Measurements from ENCODE around the gene ZNF396.

The ZNF396 gene

GRCh38 chr18:35383136-35383535, 6.0 kb upstream of the ZNF396 start:
- no peak for DNase-seq (ENCODE audit: low read depth in 2 of 2)

GRCh38 chr18:35379421-35379820, 2.3 kb upstream of the ZNF396 start:
- DNase-seq (ENCODE audit: low read depth in 2 of 2): no peak

- DNase-seq (ENCODE audit: low read depth in 2 of 2): no peak
Observed at GRCh38 chr18:35378574-35378896, 1.4 kb upstream of the ZNF396 start.

- no peak for DNase-seq (ENCODE audit: low read depth in 2 of 2)
Observed at GRCh38 chr18:35377875-35378573, 887 bp upstream of the ZNF396 start.

- no peak for DNase-seq (ENCODE audit: low read depth in 2 of 2)
Observed at GRCh38 chr18:35376393-35376741, 770 bp downstream of the ZNF396 start.

- DNase-seq (ENCODE audit: low read depth in 2 of 2): no peak
Observed at GRCh38 chr18:35374708-35375107, 2.4 kb downstream of the ZNF396 start.

DNA sequence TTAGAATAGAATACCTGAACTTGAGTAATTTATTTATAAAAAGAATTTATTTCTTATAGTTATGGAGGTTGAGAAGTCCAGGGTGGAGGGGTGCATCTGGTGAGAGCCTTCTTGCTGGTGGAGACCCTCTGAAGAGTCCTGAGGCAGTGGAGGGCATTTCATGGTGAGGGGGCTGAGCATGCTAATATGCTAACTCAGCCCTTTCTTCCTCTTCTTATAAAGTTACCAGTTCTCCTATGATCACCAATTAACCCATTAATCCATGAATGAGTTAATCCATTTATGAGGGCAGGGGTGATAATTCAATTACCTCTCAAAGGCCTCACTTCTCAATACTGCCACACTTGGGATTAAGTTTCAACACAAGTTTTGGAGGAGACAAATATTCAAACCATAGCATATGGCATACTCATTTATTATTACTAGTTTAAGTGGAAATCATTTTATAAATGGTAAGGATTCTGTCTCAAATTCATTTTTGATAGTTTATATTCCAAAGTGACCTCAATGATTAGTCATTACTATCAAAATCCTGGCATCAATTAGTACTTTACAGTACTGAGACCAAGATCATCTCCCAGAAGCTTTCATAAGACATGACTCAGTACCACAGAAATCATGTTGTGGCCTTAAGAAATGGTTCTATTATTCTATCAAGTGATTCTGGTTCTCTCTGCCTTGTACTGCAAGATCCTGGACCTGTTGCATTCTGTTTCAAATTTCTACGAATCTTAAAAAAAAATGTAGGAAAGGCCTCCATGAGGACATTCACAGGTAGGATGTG, 5.5 kb downstream of the ZNF396 start:
- DNase-seq (ENCODE audit: low read depth in 2 of 2): no peak

DNA sequence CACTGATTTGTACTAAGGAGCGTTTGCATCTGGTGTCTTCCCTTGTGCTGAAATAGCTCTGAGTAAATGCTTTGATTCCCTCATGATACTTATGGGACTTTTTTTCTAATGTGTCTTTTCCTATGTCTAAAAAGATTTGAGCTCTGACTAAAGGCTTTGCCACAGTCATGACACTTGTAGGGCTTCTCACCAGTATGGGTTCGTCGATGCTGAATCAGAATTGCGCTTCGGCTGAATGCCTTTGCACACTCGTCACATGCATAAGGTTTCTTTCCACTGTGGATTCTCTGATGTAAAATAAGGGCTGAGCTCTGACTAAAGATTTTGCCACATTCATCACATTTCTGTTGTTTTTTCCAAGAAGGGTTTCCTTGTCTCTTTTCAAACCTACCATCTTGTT, 8.0 kb downstream of the ZNF396 start:
- DNase-seq (ENCODE audit: low read depth in 2 of 2): no peak

- DNase-seq (ENCODE audit: low read depth in 2 of 2): no peak
Observed at GRCh38 chr18:35368595-35368994, 8.5 kb downstream of the ZNF396 start.

DNA sequence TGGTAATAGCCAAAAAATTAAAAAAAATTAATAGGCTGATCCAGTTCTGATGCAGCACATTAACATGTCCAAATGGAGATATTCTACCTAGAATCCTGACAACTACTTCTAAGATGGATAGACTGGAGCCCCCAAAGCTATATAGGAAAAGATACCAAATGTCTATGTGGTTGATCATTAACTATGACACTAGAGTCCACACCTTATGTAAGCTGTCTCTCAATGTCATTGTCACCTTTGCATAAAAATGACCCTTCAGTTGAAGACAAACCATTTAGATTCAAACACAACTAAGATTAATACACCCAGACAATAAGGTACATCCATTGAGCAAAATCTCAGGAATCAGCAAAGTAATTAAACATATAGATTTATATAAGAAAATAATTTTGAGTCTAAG, 14.6 kb downstream of the ZNF396 start:
- DNase-seq (ENCODE audit: low read depth in 2 of 2): no peak

GRCh38 chr18:35361570-35362321, 15.4 kb downstream of the ZNF396 start:
- DNase-seq (ENCODE audit: low read depth in 2 of 2): no peak

DNA sequence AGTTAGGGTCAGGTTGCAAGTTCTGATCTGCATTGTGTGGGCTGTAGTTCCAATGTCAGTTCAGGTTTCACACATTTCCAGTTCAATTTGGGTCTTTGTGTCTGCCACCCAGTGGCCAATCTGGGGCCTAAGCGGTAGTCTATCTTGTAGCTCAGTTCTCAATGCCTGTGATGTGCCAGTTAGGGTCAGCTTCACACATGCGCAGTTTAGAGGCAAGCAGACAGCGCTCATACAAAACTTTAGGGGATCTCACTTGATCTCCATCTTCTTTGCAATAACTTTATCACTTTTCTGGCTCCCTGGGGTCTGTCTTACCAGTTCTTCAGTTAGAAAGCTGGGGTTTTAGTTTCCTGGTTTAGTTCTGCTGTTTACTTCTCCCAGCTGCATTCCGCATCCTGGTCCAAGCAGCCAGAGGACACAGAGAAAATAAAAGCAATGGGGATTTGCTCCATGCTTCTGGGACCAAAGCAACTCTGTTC, 22.0 kb downstream of the ZNF396 start:
- peak; percentile 43 to 45 for DNase-seq (ENCODE audit: low read depth in 2 of 2)

DNA sequence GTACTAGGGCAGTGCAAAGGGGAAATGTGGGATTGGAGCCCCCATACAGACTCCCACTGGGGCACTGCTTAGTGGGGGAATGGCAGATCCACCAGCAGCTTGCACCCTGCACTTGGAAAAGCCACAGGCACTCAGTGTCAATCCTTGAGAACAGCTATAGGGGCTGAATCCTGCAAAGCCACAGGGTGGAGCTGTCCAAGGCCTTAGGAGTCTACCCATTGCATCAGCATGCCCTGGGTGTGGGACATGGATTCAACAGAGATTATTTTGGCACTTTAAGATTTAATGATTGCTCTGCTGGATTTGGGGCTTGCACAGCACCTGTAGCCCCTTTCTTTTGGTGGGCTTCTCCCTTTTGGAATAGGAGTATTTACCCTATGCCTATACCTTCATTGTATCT, 24.4 kb downstream of the ZNF396 start:
- no peak for DNase-seq (ENCODE audit: low read depth in 2 of 2)

DNA sequence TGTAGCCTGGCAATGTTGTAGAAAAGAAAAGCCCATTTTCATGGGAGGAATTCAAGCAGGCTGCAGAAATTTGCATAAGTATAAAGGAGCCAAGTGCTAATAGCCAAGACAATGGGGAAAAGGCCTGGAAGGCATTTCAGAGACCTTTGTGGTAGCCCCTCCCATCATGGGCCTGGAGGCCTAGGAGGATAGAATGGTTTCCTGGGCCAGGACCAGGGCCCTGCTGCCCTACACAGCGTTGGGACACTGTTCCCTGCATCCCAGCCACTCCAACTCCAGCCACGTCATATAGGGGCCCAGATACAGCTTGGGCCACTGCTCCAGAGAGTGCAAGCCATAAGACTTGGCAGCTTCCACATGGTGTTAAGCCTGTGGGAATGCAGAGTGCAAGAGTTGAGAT, 24.9 kb downstream of the ZNF396 start:
- DNase-seq (ENCODE audit: low read depth in 2 of 2): no peak

DNA sequence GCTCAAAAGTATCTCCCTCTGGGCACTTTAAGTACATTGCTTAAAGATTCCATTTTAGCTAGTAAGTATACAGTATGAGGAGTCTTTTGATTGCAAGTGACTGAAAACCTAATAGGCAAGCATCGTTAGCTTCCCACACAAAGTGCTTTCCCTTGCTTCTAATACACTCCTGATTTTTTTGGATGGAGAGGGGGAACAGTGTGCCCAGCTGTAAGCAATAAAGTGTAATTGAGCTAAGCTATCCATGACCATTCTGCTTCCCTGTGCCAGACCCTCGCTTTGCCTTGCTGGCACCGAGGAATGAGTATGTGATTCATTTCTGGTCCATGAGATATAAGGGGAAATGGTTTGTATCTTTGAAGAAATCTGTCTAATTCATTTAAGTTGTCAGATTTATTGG, 29.1 kb downstream of the ZNF396 start:
- DNase-seq (ENCODE audit: low read depth in 2 of 2): no peak

DNA sequence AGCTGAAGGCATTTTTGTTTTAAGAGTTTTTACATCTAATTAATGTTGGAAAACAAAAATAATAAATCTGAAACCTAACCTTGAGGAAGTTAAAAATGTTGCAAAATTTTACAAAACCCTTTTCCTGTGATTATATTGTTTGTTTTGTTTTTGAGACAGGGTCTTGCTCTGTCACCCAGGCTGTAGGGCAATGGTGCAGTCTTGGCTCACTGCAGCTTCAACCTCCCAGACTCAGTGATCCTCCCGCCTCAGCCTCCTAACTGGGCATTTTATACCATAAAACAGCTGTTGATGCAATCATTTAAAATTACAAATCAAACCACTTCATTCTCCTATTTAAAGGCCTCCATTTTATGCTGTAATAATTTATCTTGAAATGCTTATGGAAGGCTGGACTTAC, 31.2 kb downstream of the ZNF396 start:
- DNase-seq (ENCODE audit: low read depth in 2 of 2): no peak

GRCh38 chr18:35345460-35345921, 31.6 kb downstream of the ZNF396 start:
- no peak for DNase-seq (ENCODE audit: low read depth in 2 of 2)

GRCh38 chr18:35344736-35345459, 32.2 kb downstream of the ZNF396 start:
- DNase-seq (ENCODE audit: low read depth in 2 of 2): no peak

DNA sequence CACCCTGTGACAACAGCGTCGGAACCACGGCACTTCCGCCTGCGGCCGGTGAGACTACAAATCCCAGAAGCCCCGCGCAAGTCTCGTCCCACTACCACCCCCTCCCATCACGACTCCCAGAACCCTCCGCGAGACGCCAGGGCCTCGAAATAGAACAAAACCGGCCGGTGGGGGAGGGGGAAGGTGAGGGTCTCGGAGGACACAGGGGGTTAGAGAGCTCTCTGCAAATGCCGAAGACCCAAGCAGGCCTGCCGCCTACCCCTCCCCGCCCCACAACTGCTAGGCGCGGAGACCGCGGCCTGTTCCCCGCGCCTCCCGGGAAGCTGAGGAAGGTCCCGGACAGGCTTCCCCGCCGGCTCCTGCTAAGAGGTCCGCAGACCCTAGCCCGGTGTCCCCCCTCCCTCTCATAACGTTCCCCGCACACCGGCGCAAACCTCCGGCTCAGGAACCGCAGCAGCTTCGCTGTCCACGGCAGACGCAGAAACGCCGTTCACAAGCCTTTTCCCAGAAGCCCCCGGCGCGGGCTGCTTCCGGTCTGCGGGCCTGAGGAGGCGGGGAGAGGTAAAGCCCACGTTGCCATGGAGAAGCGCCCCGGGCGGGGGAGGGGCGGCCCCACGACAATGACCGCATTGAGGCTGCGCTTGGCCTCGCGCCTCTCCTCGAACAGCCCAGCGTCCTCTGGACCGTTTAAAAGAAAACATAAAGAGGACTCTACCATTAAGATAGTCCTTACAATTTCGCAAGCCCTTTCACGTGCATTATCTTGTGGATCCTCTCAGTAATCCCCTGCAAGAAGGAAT, 33.0 kb downstream of the ZNF396 start, which contains the start of gene ZNF24:
TSS of gene ZNF24 (minus strand) at position 485 of the 800 bp plus-strand sequence. CDS start 3,770 bp downstream, outside the sequence.
- DNase-seq (ENCODE audit: low read depth in 2 of 2): peak; percentile 75 to 77

- DNase-seq (ENCODE audit: low read depth in 2 of 2): no peak
Observed at GRCh38 chr18:35343488-35343935, 33.6 kb downstream of the ZNF396 start.

DNA sequence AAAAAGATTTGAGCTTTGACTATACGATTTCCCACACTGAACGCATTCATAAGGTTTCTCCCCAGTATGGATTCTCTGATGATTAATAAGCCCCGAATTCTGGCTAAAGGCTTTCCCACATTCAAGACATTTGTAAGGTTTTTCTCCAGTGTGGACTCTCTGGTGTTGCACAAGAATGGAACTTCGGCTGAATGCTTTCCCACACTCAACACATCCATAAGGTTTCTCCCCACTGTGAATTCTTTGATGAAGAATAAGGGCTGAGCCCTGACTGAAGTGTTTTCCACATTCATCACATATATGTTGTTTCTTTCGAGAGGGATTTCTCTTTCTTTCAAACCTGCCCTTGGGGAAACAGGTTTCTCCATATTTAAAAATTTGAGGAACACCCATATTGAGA, 39.9 kb downstream of the ZNF396 start:
- DNase-seq (ENCODE audit: low read depth in 2 of 2): no peak

All from fibroblast of skin of left biceps (primary cell).